Measurements from ENCODE around the gene ANKRD53.

The ANKRD53 gene

GRCh38 chr2:70987386-70987785 lies 9.0 kb downstream of the ANKRD53 start:
- no peak overlapping the region for H3K4me3 ChIP-seq (ENCODE audit: low read depth, low read length)
- TF ChIP-seq CTCF (IDR thresholded peaks at IDR 0.05; ENCODE audit: borderline replicate concordance, insufficient read depth, low read depth, low read length), result no peak

GRCh38 chr2:70988151-70988550 lies 9.7 kb downstream of the ANKRD53 start:
- no peak for TF ChIP-seq CTCF (IDR thresholded peaks at IDR 0.05; ENCODE audit: borderline replicate concordance, insufficient read depth, low read depth, low read length)
- H3K4me3 ChIP-seq (ENCODE audit: low read depth, low read length), result no peak overlapping the region

GRCh38 chr2:70988726-70989648 lies 10.6 kb downstream of the ANKRD53 start:
- no peak for TF ChIP-seq CTCF (IDR thresholded peaks at IDR 0.05; ENCODE audit: borderline replicate concordance, insufficient read depth, low read depth, low read length)
- H3K4me3 ChIP-seq (ENCODE audit: low read depth, low read length), result no peak overlapping the region

GRCh38 chr2:70990216-70990615 lies 11.8 kb downstream of the ANKRD53 start:
- H3K4me3 ChIP-seq (ENCODE audit: low read depth, low read length), result no peak overlapping the region
- no peak for TF ChIP-seq CTCF (IDR thresholded peaks at IDR 0.05; ENCODE audit: borderline replicate concordance, insufficient read depth, low read depth, low read length)

- no peak overlapping the region for H3K4me3 ChIP-seq (ENCODE audit: low read depth, low read length)
- TF ChIP-seq CTCF (IDR thresholded peaks at IDR 0.05; ENCODE audit: borderline replicate concordance, insufficient read depth, low read depth, low read length), result no peak
These were observed 12.7 kb downstream of the ANKRD53 start for GRCh38 chr2:70991142-70991541.

- TF ChIP-seq CTCF (IDR thresholded peaks at IDR 0.05; ENCODE audit: borderline replicate concordance, insufficient read depth, low read depth, low read length), result no peak
These were observed 13.3 kb downstream of the ANKRD53 start for GRCh38 chr2:70991742-70992141.

More at GRCh38 chr2:70991742-70992141, 13.3 kb downstream of the ANKRD53 start:
- H3K4me3 ChIP-seq (ENCODE audit: low read depth, low read length), result no peak overlapping the region
